Adrenal gland (tissue), 19 donors: ENCODE measurements around the gene CAMSAP1. TPM values are rescaled to one million over a fixed set of nuclear protein-coding genes. Genes with fewer than 3 reads are reported as not detected.

Source experiments
- DNase-seq, 7 donors: peaks; one replicate each; pipeline ENCODE4 v3.0.0-alpha.2; 2019 to 2020
- H3K27ac ChIP-seq, 5 donors: fragments of 200-600 bp; sonication (generic) in 4 of 5; 1 replicate in 3 of 5; 2 replicates in 2 of 5; pipeline versions ENCODE4 v1.5.1 to v1.8.0; 2016 to 2020; ENCODE audit warnings: mild to moderate bottlenecking in 1 of 5
- H3K27me3 ChIP-seq: fragments of 200-600 bp; 2 replicates; pipeline ENCODE4 v1.8.0; 2021
- H3K36me3 ChIP-seq, 2 donors: fragments of 200-600 bp; replicated peaks in 1 of 2; 1 replicate in 1 of 2; 2 replicates in 1 of 2; pipeline versions ENCODE4 v1.5.1 to v1.8.0; 2018 to 2022
- H3K4me1 ChIP-seq, 2 donors: fragments of 200-600 bp; replicated peaks in 1 of 2; 1 replicate in 1 of 2; 2 replicates in 1 of 2; pipeline versions ENCODE4 v1.5.1 to v1.8.0; 2018 to 2021
- H3K4me3 ChIP-seq, 4 donors: fragments of 200-600 bp; sonication (generic) in 3 of 4; one replicate each; pipeline ENCODE4 v1.5.1; 2016 to 2018
- H3K9me3 ChIP-seq, 3 donors: fragments of 200-600 bp; sonication (generic) in 1 of 3; replicated peaks in 1 of 3; 1 replicate in 2 of 3; 2 replicates in 1 of 3; pipeline versions ENCODE4 v1.5.1 to v1.8.0; 2016 to 2021
- CTCF ChIP-seq, 6 experiments: fragments of 450-650 bp in 4 of 6; fragments of 200-600 bp in 2 of 6; sonication (generic) in 1 of 6; IDR thresholded peaks; 1 replicate in 5 of 6; 2 replicates in 1 of 6; pipeline versions ENCODE4 v1.5.1 to v1.8.0; 2016 to 2021; ENCODE audit warnings: antibody characterized with exemption in 6 of 6, mild to moderate bottlenecking in 2 of 6, moderate library complexity in 1 of 6
- POLR2A ChIP-seq, 2 donors: fragments of 450-650 bp; IDR thresholded peaks; one replicate each; pipeline ENCODE4 v1.6.1; 2017; ENCODE audit warnings: antibody characterized with exemption in 2 of 2, mild to moderate bottlenecking in 2 of 2, moderate library complexity in 1 of 2
- WGBS, 4 donors: extraction: QIAGEN DNeasy Blood & Tissue Kit in 2 of 4; methylation state at CpG; one replicate each; pipeline versions ENCODE4 v1.1.5 to v1.1.7; 2013 to 2017; 5-methylcytosine and 5-hydroxymethylcytosine counted together
- intact Hi-C, 2 donors: fragments of 100-400 bp; cut with DNase I; formaldehyde crosslinking; loops; one replicate each; pipeline versions ENCODE4 v1.14.1 to v1.15.0; 2022 to 2023
- long read RNA-seq, 10 donors: library from polyadenylated mRNA in 3 of 10; unstranded in 2 of 10; stranded (forward) in 1 of 10; transcript quantifications; one replicate each; pipeline ENCODE4 v2.0.0 and lab custom pipeline, GENCODE V29; 2021 to 2026
- polyA plus RNA-seq, 3 donors: library from polyadenylated mRNA; stranded (reverse); fragments of 200-250 nt in 2 of 3; fragments of 350-450 nt in 1 of 3; fragmentation: Illumina TruSeq in 1 of 3; extraction: RNeasy Lipid Tissue Mini Kit (QIAGEN cat#74804) in 1 of 3; gene quantifications; one replicate each; pipeline ENCODE4 v1.2.3, GENCODE V29; 2013 to 2014
- total RNA-seq, 9 donors: library from RNA; depleted of rRNA in 4 of 9; stranded (reverse); fragments of >200 nt in 4 of 9; fragments of 120-200 nt in 1 of 9; fragmentation: NEBNext Ultra II Directional in 1 of 9; extraction: Animal tissue kit (Norgen Biotek cat#: 25700) in 1 of 9; gene quantifications; one replicate each; pipeline versions ENCODE4 v1.1.0 to v1.2.4, GENCODE V29; 2013 to 2023
- donor health status: healthy with polysubstance abuse.
- donor health status: Bipolar disorder and iron deficiency.
- donor health status: DM: yes; HTN: yes; CAD: no.
- donor health status: DM: no; HTN: no; CAD: no.
- donor health status: DM: no; HTN: no; CAD: no.
- donor health status: DM: yes; HTN: yes; CAD: no.

CAMSAP1 gene
- 100 to 1,000 TPM in 1 of 9 donors, 10 to 100 TPM in 8; 21.4 to 108 (median 29.0) TPM for total RNA-seq
- polyA plus RNA-seq: 10 to 100 TPM in 1 of 3 donors, 1 to 10 TPM in 2; 4.6 to 17.9 (median 8.8) TPM
- long read RNA-seq, donor 1, partial matches to known transcripts: 0 of 1 reads
- long read RNA-seq, donor 1, other reads (novel, unspliced or antisense): 0 of 1 reads
- long read RNA-seq, donor 2: 0 reads
- long read RNA-seq, donor 3: 0 reads
- long read RNA-seq, donor 4, partial matches to known transcripts: 0 of 2 reads
- long read RNA-seq, donor 4, other reads (novel, unspliced or antisense): 2 of 2 reads
- long read RNA-seq, donor 5, full-length matches to known transcripts: 7 of 19 reads
- long read RNA-seq, donor 5, partial matches to known transcripts: 7 of 19 reads
- long read RNA-seq, donor 5, other reads (novel, unspliced or antisense): 5 of 19 reads
- long read RNA-seq, donor 6, partial matches to known transcripts: 0 of 2 reads
- long read RNA-seq, donor 6, other reads (novel, unspliced or antisense): 2 of 2 reads
- long read RNA-seq, donor 7: 0 reads
- long read RNA-seq, donor 8: 0 reads
- long read RNA-seq, donor 9: 0 reads
- long read RNA-seq, donor 10, partial matches to known transcripts: 0 of 1 reads
- long read RNA-seq, donor 10, other reads (novel, unspliced or antisense): 0 of 1 reads

GRCh38 chr9:135907431-135908092, at the start of gene CAMSAP1:
CAMSAP1 (minus strand) TSS chr9:135907546; CDS start chr9:135907159, 387 bp downstream.
- TF ChIP-seq POLR2A (IDR thresholded peaks at IDR 0.05) (peak in 1 of 2 donors; percentile 38), CTCF (IDR thresholded peaks at IDR 0.05) (no peak)
- Histone ChIP-seq H3K36me3 (no peaks in the 10 kb centered on the region), H3K27ac (peak within 1 kb of the TSS; percentile 44 to 88 (median 75)), H3K4me1 (peaks cover 34 to 58% of the 10 kb centered on the region in 2 donors), H3K4me3 (peak within 1 kb of the TSS; percentile 13 to 76 (median 47)), H3K9me3 (no peaks in the 10 kb centered on the region), H3K27me3 (no peaks in the 10 kb centered on the region)
- intact Hi-C loops: no loop called here
- peak; percentile 91 to 97 (median 94) for DNase-seq
- WGBS, 4 donors: 0% methylated on average over 10 to 82 of the region's 91 CpGs; no CpG with 5 or more reads in 1 of the 4 donors

GRCh38 chr9:135956802-135957174, 49.4 kb upstream of the CAMSAP1 start:
- H3K4me1 ChIP-seq: peaks cover 6 to 13% of the 10 kb centered on the region in 2 donors
- intact Hi-C loops: loop anchor here in 1 of 2 donors (5.0 kb wide), 1 partner anchor 89 kb away; no protein-coding TSS in a partner anchor

GRCh38 chr9:135955934-135956801, 48.8 kb upstream of the CAMSAP1 start:
- DNase-seq: no peak
- H3K27me3 ChIP-seq: no peaks in the 10 kb centered on the region
- peaks cover 6 to 13% of the 10 kb centered on the region in 2 donors for H3K4me1 ChIP-seq
- H3K36me3 ChIP-seq: peaks cover 0 to 29% of the 10 kb centered on the region in 2 donors
- no peak overlapping the region for H3K27ac ChIP-seq
- H3K9me3 ChIP-seq: no peaks in the 10 kb centered on the region
- no peak for TF ChIP-seq CTCF (IDR thresholded peaks at IDR 0.05)
- TF ChIP-seq POLR2A (IDR thresholded peaks at IDR 0.05): no peak
- intact Hi-C loops: loop anchor here in 1 of 2 donors (5.0 kb wide), 1 partner anchor 89 kb away; no protein-coding TSS in a partner anchor
- no peak overlapping the region for H3K4me3 ChIP-seq
- 84 to 91% (median 89%) methylated on average over 27 to 32 of the region's 32 CpGs for WGBS, 4 donors

More at GRCh38 chr9:135956802-135957174, 49.4 kb upstream of the CAMSAP1 start:
- no peak for TF ChIP-seq POLR2A (IDR thresholded peaks at IDR 0.05)
- TF ChIP-seq CTCF (IDR thresholded peaks at IDR 0.05): no peak
- Histone ChIP-seq H3K4me3 (no peak overlapping the region), H3K9me3 (no peaks in the 10 kb centered on the region), H3K36me3 (peaks cover 0 to 25% of the 10 kb centered on the region in 2 donors), H3K27ac (no peak overlapping the region), H3K27me3 (no peaks in the 10 kb centered on the region)
- DNase-seq: no peak
- WGBS, 4 donors: 93 to 97% (median 96%) methylated on average over 7 to 8 of the region's 8 CpGs
